ENCODE results near the gene SLC2A11.

Gene SLC2A11

GRCh38 chr22:23895599-23896144, 38.0 kb downstream of the SLC2A11 start:
- Histone ChIP-seq H3K36me3 (no peaks in the 10 kb centered on the region), H3K9me3 (no peaks in the 10 kb centered on the region), H3K4me3 (ENCODE audit: low read depth in 1 of 2, low read length in 1 of 2) (peak overlapping the region; percentile 79 to 96), H3K27me3 (peaks cover 8% of the 10 kb centered on the region), H3K4me1 (ENCODE audit: control insufficient read depth in 1 of 2, insufficient read depth in 1 of 2, low read depth in 1 of 2, low read length in 1 of 2) (peaks cover 15 to 19% of the 10 kb centered on the region in 2 experiments), H3K27ac (no peak overlapping the region)
- TF ChIP-seq, protein P1, sequence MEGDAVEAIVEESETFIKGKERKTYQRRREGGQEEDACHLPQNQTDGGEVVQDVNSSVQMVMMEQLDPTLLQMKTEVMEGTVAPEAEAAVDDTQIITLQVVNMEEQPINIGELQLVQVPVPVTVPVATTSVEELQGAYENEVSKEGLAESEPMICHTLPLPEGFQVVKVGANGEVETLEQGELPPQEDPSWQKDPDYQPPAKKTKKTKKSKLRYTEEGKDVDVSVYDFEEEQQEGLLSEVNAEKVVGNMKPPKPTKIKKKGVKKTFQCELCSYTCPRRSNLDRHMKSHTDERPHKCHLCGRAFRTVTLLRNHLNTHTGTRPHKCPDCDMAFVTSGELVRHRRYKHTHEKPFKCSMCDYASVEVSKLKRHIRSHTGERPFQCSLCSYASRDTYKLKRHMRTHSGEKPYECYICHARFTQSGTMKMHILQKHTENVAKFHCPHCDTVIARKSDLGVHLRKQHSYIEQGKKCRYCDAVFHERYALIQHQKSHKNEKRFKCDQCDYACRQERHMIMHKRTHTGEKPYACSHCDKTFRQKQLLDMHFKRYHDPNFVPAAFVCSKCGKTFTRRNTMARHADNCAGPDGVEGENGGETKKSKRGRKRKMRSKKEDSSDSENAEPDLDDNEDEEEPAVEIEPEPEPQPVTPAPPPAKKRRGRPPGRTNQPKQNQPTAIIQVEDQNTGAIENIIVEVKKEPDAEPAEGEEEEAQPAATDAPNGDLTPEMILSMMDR (IDR thresholded peaks at IDR 0.05), result no peak

DNA sequence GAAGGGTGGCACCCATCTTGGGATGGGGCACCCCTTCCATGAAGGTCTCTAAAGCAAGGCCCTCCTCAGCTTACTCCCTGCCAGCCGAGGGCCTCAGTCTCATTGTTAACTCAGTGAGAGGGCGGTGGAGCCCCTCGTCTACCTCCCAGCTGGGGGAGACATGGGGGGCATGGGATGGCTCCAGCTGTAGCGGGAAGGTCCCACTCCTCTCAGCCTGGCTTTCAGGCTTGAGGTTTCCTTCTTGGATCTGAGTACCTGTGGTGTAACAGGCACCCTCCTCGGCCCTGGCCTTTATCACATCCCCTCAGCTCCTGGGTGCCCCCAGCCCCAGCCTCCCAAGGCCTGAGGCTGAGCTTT, 38.5 kb downstream of the SLC2A11 start:
- Histone ChIP-seq H3K36me3 (no peaks in the 10 kb centered on the region), H3K27ac (no peak overlapping the region), H3K9me3 (no peaks in the 10 kb centered on the region), H3K4me1 (ENCODE audit: control insufficient read depth in 1 of 2, insufficient read depth in 1 of 2, low read depth in 1 of 2, low read length in 1 of 2) (peaks cover 15 to 19% of the 10 kb centered on the region in 2 experiments), H3K4me3 (ENCODE audit: low read depth in 1 of 2, low read length in 1 of 2) (no peak overlapping the region), H3K27me3 (peaks cover 8% of the 10 kb centered on the region)
- TF ChIP-seq, protein P1 (IDR thresholded peaks at IDR 0.05), result no peak

DNA sequence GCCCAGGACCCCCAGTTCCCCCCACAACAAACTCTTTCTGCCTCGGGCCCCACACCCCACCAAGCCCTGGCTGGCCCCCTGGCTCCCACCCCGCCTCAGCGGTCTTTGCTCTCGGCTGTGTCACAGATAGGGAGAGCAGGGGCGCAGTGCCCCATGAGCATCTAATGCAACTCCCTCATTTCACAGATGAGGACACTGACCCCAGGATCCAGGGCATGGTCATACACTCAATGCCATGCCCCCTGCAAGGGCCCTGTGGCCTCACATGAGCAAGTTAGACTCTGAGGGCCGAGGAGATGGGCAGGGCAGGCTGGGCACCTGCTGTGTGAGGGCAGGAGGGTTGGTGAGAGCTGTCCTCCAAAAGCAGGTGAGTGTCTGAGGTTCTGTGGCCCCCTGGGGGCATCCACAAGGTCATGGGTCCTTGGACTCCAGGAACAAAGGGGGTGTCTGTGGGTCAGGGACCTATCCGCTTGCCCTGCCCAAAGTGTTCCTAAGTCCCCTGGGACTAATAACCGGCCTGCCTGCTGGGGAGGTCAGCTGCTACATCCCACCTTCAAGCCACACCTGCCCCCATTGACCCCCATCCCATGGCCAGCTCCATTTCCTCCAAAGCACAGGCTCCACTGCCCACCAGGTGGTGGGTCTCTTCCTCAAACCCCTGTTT, 39.0 kb downstream of the SLC2A11 start:
- no peak overlapping the region for H3K4me3 ChIP-seq (ENCODE audit: low read depth in 1 of 2, low read length in 1 of 2)
- no peaks in the 10 kb centered on the region for H3K36me3 ChIP-seq

DNA sequence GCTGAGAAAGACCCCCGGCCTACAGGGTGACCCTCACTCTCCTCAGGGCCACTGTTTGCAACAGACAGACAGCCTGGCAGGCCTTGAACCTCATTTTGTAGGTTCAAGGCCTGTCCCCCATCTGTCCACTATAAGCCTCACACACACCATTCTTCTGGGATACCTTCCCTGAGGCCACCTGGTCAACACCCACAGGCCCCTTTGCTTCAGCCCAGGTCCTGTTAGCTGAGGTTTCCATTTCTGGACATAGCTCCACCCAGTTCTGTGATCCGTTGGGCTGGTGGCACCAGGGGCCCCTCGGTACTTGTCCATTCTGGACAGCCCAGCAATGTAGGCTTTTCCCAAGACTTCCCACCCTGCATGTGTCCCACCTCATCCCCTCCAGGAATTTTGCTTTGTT, 39.6 kb downstream of the SLC2A11 start:
- TF ChIP-seq, protein P1 (IDR thresholded peaks at IDR 0.05), result no peak
- Histone ChIP-seq H3K9me3 (no peaks in the 10 kb centered on the region), H3K4me3 (ENCODE audit: low read depth in 1 of 2, low read length in 1 of 2) (no peak overlapping the region)

More for the DNA sequence above, 39.0 kb downstream of the SLC2A11 start:
- TF ChIP-seq, protein P1 (IDR thresholded peaks at IDR 0.05), result no peak
- Histone ChIP-seq H3K27me3 (peaks cover 8% of the 10 kb centered on the region), H3K9me3 (no peaks in the 10 kb centered on the region), H3K4me1 (ENCODE audit: control insufficient read depth in 1 of 2, insufficient read depth in 1 of 2, low read depth in 1 of 2, low read length in 1 of 2) (peaks cover 15 to 19% of the 10 kb centered on the region in 2 experiments), H3K27ac (no peak overlapping the region)

GRCh38 chr22:23898006-23898974, 40.6 kb downstream of the SLC2A11 start:
- TF ChIP-seq, protein P1 (IDR thresholded peaks at IDR 0.05), result no peak
- Histone ChIP-seq H3K4me1 (ENCODE audit: control insufficient read depth in 1 of 2, insufficient read depth in 1 of 2, low read depth in 1 of 2, low read length in 1 of 2) (peaks cover 15 to 18% of the 10 kb centered on the region in 2 experiments), H3K36me3 (peaks cover 3% of the 10 kb centered on the region), H3K27ac (no peak overlapping the region), H3K9me3 (no peaks in the 10 kb centered on the region), H3K4me3 (ENCODE audit: low read depth in 1 of 2, low read length in 1 of 2) (no peak overlapping the region), H3K27me3 (peaks cover 8% of the 10 kb centered on the region)

More for the DNA sequence above, 39.6 kb downstream of the SLC2A11 start:
- H3K27me3 ChIP-seq, result peaks cover 8% of the 10 kb centered on the region
- H3K27ac ChIP-seq, result no peak overlapping the region
- H3K36me3 ChIP-seq, result no peaks in the 10 kb centered on the region
- peaks cover 15 to 19% of the 10 kb centered on the region in 2 experiments for H3K4me1 ChIP-seq (ENCODE audit: control insufficient read depth in 1 of 2, insufficient read depth in 1 of 2, low read depth in 1 of 2, low read length in 1 of 2)
